Stimulated activated naive CD8-positive, alpha-beta T cell treated with anti-CD3 and anti-CD28 coated beads, Interleukin-15, Interleukin-2, amounts not matched to agents 100 ng/mL and 50 ng/mL, for 24 hours (primary cell): Measurements from ENCODE around the gene ATP2B1.
A peak's percentile ranks its signal among the peaks of the same experiment; 100 is the strongest.

Experiments
- H3K27ac Mint-ChIP-seq: one replicate; pipeline ENCODE4 v1.8.0; 2021; ENCODE audit warnings: mild to moderate bottlenecking, mixed read lengths
- H3K27me3 Mint-ChIP-seq: one replicate; pipeline ENCODE4 v1.8.0; 2021; ENCODE audit warnings: mixed read lengths
- H3K36me3 Mint-ChIP-seq: one replicate; pipeline ENCODE4 v1.8.0; 2021; ENCODE audit warnings: low read depth, mixed read lengths
- H3K4me1 Mint-ChIP-seq: one replicate; pipeline ENCODE4 v1.8.0; 2021; ENCODE audit warnings: low read depth, mixed read lengths
- H3K4me3 Mint-ChIP-seq: one replicate; pipeline ENCODE4 v1.8.0; 2021; ENCODE audit warnings: mild to moderate bottlenecking, mixed read lengths
- H3K9me3 Mint-ChIP-seq: one replicate; pipeline ENCODE4 v1.8.0; 2021; ENCODE audit warnings: mixed read lengths

The ATP2B1 gene

DNA sequence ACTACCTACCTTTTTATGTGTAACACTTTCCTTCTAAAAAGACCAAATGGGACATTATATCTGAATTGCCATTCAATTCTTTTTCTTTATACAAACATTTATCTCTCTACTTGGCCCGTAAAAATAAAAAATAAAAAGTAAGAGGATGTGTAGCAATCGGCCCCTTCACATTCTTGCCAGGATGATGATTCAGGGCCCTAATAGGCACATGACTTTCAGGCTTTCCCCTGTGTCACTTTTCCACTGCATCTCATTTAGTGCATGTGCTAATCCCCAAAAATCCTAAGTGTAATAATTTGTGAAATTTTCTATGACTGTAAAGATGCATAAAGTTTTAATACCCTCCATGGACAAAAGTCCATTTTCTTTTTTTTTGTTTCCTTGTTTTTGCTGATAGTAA lies 23.0 kb upstream of the ATP2B1 start:
- H3K9me3 Mint-ChIP-seq, result peaks cover 13% of the 10 kb centered on the region
- peaks cover 6% of the 10 kb centered on the region for H3K36me3 Mint-ChIP-seq
- no peak overlapping the region for H3K4me3 Mint-ChIP-seq
- peaks cover 9% of the 10 kb centered on the region for H3K4me1 Mint-ChIP-seq
- no peak overlapping the region for H3K27ac Mint-ChIP-seq
- H3K27me3 Mint-ChIP-seq, result no peaks in the 10 kb centered on the region

DNA sequence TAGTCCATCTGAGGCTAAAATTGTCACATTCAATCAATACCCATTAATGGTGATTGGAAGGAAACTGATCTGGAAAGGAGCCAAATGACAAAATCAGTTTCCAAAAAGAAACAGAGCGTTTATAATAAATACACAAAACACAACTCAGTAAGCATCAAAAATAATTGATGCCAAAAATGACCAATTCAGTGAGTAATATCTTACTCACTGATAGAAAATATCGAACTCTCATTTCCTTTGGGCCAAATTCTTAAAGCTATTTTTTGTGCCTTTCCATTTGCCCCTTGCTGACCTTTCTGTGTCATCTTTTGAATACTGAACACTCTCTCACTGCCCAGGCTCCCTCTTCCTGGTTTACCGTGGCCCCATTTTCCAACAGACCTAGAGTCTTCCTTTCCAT lies 22.5 kb upstream of the ATP2B1 start:
- peaks cover 6% of the 10 kb centered on the region for H3K36me3 Mint-ChIP-seq

DNA sequence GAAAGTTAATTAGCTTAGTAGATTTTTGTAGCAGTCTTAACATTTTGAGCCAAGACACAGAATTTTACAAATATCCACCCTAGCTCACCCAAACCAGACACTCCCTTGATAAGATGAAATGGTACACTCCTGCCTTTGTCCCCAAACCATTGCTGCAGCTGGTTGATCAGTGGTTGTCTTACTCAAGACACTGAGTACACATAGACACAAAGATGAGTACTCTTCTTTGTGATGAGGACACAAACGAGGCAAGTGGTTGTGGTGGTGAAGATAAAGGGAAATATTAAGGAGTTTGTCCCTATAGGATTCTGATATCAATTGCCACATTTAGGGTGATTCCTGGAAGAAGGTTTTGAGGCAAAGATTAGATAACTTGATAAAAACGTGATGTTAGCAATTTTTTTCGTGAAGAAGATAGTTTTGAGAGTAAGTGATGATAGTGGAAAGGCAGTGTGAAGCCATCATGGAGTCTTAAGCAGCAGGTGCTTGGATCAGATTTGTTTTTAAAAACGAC lies 21.4 kb upstream of the ATP2B1 start:
- Mint-ChIP-seq H3K27ac (no peak overlapping the region), H3K36me3 (peaks cover 6% of the 10 kb centered on the region), H3K4me3 (no peak overlapping the region)

More for the DNA sequence above, 22.5 kb upstream of the ATP2B1 start:
- peaks cover 13% of the 10 kb centered on the region for H3K9me3 Mint-ChIP-seq
- H3K27ac Mint-ChIP-seq, result no peak overlapping the region
- peaks cover 9% of the 10 kb centered on the region for H3K4me1 Mint-ChIP-seq
- H3K27me3 Mint-ChIP-seq, result no peaks in the 10 kb centered on the region
- H3K4me3 Mint-ChIP-seq, result no peak overlapping the region

DNA sequence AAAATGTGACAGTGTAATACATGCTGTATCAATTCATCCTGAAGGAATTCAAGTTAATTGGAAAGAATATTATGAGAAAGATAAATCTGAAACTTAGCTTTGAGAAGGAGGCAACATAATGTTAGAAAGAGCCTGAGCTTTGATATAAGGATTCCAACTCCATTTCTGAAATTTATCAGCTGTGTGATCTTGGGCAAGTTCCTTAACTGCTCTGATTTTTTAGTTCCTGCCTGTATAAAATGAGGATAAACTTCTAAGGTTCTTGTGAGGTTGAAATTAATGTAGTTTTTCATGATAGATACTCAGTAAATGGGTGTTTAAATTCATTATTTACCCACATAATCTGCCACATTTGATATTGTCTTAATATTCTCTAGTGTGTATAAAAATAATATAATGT lies 14.6 kb upstream of the ATP2B1 start:
- Mint-ChIP-seq H3K4me1 (peaks cover 8% of the 10 kb centered on the region), H3K4me3 (no peak overlapping the region), H3K36me3 (no peaks in the 10 kb centered on the region), H3K27ac (no peak overlapping the region), H3K27me3 (no peaks in the 10 kb centered on the region), H3K9me3 (peaks cover 6% of the 10 kb centered on the region)

More for the DNA sequence above, 21.4 kb upstream of the ATP2B1 start:
- Mint-ChIP-seq H3K4me1 (peaks cover 9% of the 10 kb centered on the region), H3K27me3 (no peaks in the 10 kb centered on the region), H3K9me3 (peaks cover 13% of the 10 kb centered on the region)

DNA sequence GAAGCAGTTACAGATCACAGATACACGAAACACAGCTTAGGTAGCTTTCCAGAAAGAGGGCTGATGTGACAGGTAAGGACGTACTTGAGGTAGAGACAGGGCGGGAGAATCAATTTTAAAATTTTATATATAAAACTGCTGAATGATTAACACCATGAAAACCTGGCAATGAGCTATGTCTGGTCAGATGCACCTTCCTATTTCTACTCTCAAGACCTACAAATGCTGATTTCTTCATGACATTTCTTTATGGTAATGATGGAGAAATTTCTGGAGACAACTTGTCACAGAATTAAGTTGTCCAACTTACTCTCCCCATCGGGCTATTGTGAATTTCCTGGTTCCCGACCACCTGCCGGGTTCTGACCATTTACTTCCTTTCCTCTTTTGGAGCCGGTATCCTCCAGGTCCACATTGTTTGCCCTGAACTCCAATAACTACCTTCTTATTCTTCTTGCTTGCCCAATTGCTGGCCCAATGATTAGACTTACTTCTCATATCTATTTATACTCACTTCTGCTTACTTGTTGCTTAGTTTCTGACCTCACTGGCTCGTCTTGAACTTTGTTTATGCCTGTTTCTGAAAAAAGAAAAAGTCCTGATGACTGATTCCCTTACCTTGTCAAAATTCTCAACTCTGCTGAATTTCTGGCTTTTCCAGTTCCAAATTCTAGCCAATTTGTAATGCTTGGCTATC lies 12.8 kb upstream of the ATP2B1 start:
- Mint-ChIP-seq H3K36me3 (peaks cover 4% of the 10 kb centered on the region), H3K4me1 (peaks cover 8% of the 10 kb centered on the region), H3K27me3 (no peaks in the 10 kb centered on the region), H3K27ac (peak overlapping the region; percentile 56), H3K9me3 (peaks cover 10% of the 10 kb centered on the region), H3K4me3 (no peak overlapping the region)

DNA sequence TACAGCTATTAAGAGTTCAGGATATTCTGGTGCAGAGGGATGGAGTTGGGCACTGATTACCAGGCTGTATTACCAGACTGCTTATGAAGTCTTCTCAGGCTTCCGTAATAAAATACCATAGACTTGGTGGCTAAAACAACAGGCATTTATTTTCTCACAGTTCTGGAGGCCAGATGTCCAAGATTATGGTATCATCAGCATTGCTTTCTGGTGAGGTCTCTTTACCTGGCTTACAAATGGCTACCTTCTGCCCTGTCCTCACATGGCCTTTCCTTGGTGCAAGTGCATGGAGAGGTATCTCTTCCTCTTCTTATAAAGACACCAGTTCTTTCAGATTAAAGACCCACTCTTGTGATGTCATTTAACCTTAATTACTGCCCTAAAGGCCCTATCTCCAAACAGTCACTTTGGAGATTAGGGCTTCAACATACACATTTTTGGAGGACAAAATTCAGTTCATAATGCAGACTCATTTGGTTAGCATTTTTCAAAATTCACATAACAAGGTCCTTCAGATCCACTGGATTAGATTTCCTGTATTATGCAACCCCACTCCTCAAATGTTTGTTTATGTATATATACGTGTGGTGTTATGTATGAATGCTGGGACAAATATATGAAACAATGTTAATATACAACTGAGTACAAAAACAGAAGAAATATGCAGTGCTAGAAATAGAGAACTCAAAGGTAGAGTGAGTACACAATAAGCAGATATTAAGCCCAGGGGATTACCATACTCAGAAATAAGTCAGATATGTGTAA lies 9.3 kb upstream of the ATP2B1 start:
- Mint-ChIP-seq H3K4me3 (no peak overlapping the region), H3K4me1 (peaks cover 8% of the 10 kb centered on the region), H3K27me3 (no peaks in the 10 kb centered on the region), H3K36me3 (peaks cover 11% of the 10 kb centered on the region), H3K9me3 (peaks cover 22% of the 10 kb centered on the region), H3K27ac (no peak overlapping the region)

DNA sequence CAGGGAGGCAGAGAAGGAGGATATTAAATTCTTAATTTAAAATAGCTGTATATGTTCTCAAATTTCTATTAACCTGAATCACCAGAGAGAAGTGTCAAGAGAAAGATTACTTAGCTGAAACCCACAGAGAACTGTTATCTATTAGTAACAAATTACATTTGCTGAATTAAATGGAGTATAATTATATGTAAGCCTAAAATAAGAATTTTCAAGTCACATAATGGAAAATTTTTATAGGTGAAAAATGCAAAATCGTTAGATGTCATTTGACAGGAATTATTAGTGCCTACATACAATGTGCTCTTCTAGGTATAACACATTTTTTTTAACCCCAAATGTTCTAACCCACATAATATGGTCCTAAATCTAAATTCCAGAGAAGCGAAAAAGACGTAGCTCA lies 4.1 kb upstream of the ATP2B1 start:
- Mint-ChIP-seq H3K9me3 (peaks cover 21% of the 10 kb centered on the region), H3K36me3 (peaks cover 12% of the 10 kb centered on the region), H3K4me1 (peaks cover 11% of the 10 kb centered on the region), H3K4me3 (no peak overlapping the region), H3K27ac (no peak overlapping the region), H3K27me3 (no peaks in the 10 kb centered on the region)

DNA sequence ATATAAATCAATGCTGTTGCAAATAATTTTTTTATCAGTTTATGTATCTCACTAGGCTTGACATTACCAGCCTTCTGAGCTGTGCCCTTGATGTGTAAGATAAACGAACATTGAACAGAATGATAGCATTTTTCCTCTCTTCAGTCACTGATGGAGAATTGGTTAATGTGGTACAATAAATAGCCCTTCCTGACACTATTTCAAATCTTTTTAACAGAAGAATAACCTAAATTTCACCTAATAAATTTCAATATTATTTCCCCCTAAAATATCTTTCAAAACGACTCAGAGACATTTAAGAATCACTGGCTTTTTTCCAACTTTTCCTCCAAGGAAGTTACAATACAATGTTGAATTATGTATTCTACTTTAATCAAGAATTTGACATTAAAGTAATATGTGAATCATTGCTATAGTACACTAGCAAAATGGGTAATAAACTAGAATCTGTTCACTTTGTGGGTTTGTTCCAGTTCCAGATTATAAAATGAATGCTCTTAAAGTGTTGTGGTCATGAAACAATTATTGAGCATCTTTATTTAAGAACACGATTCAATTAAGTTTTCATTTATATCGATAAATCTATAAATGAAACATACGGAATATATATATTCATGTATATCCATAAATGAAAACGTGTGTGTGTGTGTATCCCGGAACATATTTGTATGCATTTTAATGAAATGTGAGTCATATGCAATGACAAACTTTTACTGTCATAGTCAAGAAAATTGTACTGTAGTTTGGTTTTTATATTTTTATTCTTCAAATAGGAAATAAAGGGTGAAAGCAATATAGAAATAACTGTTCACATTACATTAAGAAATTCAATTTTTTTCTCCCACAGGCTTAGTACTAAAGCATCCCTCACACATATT lies 2.5 kb upstream of the ATP2B1 start:
- no peak overlapping the region for H3K27ac Mint-ChIP-seq
- peaks cover 23% of the 10 kb centered on the region for H3K4me1 Mint-ChIP-seq
- peaks cover 11% of the 10 kb centered on the region for H3K9me3 Mint-ChIP-seq
- peak overlapping the region; percentile 11 for H3K4me3 Mint-ChIP-seq
- no peaks in the 10 kb centered on the region for H3K27me3 Mint-ChIP-seq
- peaks cover 9% of the 10 kb centered on the region for H3K36me3 Mint-ChIP-seq

DNA sequence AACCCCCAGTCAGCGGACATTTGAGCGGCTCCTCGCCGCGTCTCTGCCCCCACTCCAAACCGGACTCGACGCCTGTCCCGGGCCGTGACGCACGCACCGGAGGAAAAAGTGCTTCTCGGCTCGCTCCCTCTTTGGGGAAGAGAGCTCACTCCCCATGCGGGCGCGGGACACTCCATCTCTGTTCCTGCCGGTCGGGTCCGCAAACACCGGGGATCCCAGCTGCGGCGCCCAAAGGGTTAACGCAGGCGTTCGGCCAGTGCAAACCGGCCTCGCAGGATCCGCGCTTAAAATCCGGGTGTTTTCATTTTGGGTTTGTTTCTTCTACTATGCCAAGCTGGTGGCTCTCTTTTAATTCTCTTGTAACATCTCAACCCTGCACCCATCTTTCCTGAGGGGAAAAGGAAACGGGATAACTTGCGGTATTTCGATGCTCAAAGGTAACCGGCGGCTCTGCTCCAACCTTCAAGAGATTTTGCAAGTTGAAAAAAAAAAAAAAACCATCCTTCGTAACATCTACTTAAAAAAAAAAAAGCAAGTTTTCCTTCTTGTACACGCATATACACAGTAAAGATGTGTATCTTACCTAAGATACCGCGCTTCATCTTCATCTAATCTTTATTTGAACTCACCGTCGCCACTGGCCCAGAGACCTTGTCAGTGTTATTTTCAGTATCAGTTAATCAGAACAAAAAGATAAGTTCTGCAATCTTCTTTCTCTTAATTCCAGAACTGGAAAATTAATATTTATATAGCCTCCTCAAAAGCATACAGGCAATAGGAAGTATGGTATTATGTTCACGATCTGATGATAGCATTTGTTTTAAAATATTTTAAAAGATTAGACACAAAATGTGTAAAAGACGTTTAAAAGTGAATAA lies 1.6 kb upstream of the ATP2B1 start:
- Mint-ChIP-seq H3K9me3 (peaks cover 7% of the 10 kb centered on the region), H3K4me1 (peaks cover 32% of the 10 kb centered on the region), H3K27ac (peak overlapping the region; percentile 92), H3K36me3 (peaks cover 9% of the 10 kb centered on the region), H3K27me3 (no peaks in the 10 kb centered on the region), H3K4me3 (peak overlapping the region; percentile 89)

DNA sequence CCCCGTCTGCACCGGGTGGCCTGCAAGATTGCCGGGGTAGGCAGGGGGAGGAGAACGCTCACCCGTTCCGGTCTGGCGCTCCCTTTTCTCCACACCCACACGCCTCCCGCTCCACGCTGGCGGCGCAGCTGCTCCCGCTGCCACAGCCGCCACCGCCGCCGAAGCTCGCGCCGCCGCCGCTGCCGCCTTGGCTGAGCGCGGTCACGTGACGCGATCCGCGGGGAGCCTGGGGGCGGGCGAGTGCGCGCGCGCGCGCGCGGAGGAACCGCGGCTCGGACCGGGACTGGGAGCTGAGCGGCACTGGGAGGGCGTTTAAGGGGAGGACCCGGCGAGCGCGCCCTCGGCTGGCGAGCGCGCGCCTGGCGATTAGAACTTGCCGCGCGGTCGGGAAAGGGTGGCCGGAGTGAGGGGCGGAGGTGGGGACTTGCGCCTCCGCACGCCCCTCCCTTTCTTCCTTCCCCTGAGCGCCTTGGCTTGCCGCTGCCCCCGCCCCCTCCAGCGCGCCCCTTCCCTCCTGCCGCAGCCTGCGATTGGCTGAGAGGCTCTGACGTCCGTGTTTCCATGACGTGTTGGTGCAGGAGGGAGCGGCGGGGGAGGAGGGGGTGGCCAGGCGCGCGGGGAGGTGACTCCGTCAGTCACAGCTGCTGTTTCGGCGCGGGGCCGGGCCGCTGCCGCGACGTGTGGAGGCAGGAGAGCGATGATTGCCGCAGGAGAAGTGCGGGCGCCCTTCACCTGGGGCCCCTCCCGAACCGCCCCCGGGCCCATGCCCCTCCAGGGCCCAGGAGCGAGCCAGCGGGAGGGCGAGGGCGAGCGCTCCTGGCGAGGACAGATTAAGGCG lies 738 bp upstream of the ATP2B1 start:
- Mint-ChIP-seq H3K27me3 (no peaks in the 10 kb centered on the region), H3K36me3 (peaks cover 3% of the 10 kb centered on the region), H3K27ac (peak overlapping the region; percentile 92), H3K9me3 (no peaks in the 10 kb centered on the region), H3K4me1 (peaks cover 39% of the 10 kb centered on the region), H3K4me3 (peak overlapping the region; percentile 89)

DNA sequence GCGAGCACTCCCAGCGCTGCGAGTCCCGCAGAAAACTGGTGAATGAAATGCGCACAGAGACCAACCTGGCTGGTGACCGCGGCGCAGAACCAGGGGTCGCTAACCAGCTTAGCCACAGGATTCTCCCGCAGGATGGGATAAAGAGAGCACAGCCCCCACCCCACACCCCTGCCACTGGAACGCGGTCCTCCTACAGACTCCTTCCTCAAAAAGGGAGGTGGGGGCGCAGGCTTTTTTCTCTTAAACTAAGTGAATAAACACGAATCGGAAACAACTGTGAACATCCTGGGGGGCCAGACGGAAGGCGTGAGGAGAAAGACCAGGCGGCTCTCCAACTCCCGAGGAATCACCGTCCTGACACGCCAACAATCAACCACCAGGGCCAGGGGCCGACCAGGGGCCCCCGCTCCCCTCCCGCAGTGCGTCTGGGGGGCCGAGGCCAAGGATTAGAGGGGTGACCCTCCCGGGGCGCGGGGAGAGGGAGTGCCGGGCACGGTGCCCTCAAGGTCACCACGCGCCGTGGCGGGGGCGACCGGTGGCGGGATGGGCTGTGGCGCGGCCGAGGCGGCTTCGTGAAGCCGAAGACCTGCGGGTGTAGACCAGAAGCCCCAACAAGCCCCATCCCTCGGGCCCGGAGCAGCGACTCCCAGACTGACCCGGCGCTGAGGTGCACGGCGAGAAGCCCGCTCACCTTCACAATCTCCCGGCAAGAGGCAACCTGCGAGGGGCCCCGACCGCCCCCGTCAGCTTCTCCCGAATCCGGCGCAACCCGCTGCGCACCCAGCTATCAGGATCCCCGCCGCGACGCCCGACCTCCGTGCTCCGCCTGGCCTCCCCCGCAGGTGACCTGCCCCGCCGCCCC lies 704 bp downstream of the ATP2B1 start:
- Mint-ChIP-seq H3K4me1 (peaks cover 50% of the 10 kb centered on the region), H3K9me3 (no peaks in the 10 kb centered on the region), H3K27me3 (no peaks in the 10 kb centered on the region), H3K4me3 (peak overlapping the region; percentile 94), H3K27ac (peak overlapping the region; percentile 90), H3K36me3 (peaks cover 6% of the 10 kb centered on the region)

DNA sequence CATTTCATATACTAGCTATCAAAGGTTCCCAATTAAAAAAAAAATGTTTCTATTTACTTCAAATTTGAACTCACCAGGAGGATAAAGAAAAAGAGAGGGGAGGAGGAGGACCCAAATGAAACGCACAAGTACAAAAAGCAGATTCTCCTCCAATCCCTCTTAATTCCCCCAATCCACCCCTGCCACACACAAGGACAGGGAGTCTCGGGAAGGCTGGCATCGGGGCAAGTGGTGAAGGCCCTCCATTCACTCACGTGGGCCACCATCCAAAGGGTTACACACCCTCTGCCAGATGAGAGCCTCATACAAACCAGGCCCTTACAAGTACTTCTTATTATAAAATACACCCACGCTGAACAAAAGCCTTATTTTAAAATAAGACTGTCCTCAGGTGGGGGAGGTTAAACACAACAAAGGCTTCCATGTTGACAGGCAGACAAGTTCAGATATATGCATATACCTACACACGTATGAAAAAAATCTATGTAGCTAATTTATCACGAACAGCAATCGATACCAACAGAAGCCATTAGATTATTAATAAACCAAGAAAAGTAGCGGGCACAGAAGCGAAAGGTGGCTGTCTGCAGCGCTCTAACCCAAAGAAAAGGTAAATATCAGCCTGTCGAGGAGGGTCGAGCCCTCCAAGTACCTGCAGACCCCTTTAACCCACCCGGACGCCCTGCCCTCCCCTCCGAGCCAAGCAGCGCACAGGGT lies 1.5 kb downstream of the ATP2B1 start:
- H3K4me3 Mint-ChIP-seq, result peak overlapping the region; percentile 94
- peak overlapping the region; percentile 90 for H3K27ac Mint-ChIP-seq
- peaks cover 55% of the 10 kb centered on the region for H3K4me1 Mint-ChIP-seq
- H3K27me3 Mint-ChIP-seq, result no peaks in the 10 kb centered on the region
- no peaks in the 10 kb centered on the region for H3K9me3 Mint-ChIP-seq
- peaks cover 6% of the 10 kb centered on the region for H3K36me3 Mint-ChIP-seq
